Hepatocyte (in vitro differentiated cells): ENCODE data around the gene PAN3. TPM values are rescaled to one million over a fixed set of nuclear protein-coding genes. Genes with fewer than 3 reads are reported as not detected.

Experiments
- DNase-seq: peaks from one replicate; pipeline ENCODE4 v3.0.0-alpha.2; 2016; ENCODE audit warnings: low spot score
- H2AFZ ChIP-seq: fragments of 200-600 bp; sonication (generic); 2 replicates; pipeline ENCODE4 v1.6.0; 2016; ENCODE audit warnings: antibody characterized with exemption, mild to moderate bottlenecking
- H3K27ac ChIP-seq: fragments of 200-600 bp; sonication (generic); 2 replicates; pipeline ENCODE4 v1.5.1; 2016; ENCODE audit warnings: mild to moderate bottlenecking
- H3K27me3 ChIP-seq: fragments of 200-600 bp; sonication (generic); 2 replicates; pipeline ENCODE4 v1.6.1; 2016
- H3K36me3 ChIP-seq: fragments of 200-600 bp; sonication (generic); replicated peaks from 2 replicates; pipeline ENCODE4 v1.5.1; 2016; ENCODE audit warnings: low read depth; ENCODE audit not compliant: insufficient read depth
- H3K4me1 ChIP-seq: fragments of 200-600 bp; sonication (generic); 2 replicates; pipeline ENCODE4 v1.5.1; 2016; ENCODE audit warnings: mild to moderate bottlenecking, moderate library complexity; ENCODE audit not compliant: insufficient read depth
- H3K4me2 ChIP-seq: fragments of 200-600 bp; sonication (generic); 2 replicates; pipeline ENCODE4 v1.6.0; 2016
- H3K4me3 ChIP-seq: fragments of 200-600 bp; sonication (generic); 2 replicates; pipeline ENCODE4 v1.5.1; 2016; ENCODE audit warnings: mild to moderate bottlenecking
- H3K79me2 ChIP-seq: fragments of 200-600 bp; sonication (generic); 2 replicates; pipeline ENCODE4 v1.6.0; 2017; ENCODE audit warnings: mild to moderate bottlenecking
- H3K9me2 ChIP-seq: fragments of 200-600 bp; sonication (generic); replicated peaks from 2 replicates; pipeline ENCODE4 v1.6.0; 2017; ENCODE audit warnings: mild to moderate bottlenecking; ENCODE audit not compliant: insufficient read depth
- H3K9me3 ChIP-seq: fragments of 200-600 bp; sonication (generic); 2 replicates; pipeline ENCODE4 v1.5.1; 2016; ENCODE audit warnings: low read depth, mild to moderate bottlenecking
- H4K20me1 ChIP-seq: fragments of 200-600 bp; sonication (generic); 2 replicates; pipeline ENCODE4 v1.6.0; 2016; ENCODE audit warnings: mild to moderate bottlenecking; ENCODE audit not compliant: insufficient read depth, poor library complexity, severe bottlenecking
- EZH2 ChIP-seq: fragments of 200-600 bp; sonication (generic); IDR thresholded peaks from 2 replicates; pipeline ENCODE4 v1.6.1; 2016; ENCODE audit warnings: antibody characterized with exemption, mild to moderate bottlenecking, borderline replicate concordance
- EZH2phosphoT487 ChIP-seq: fragments of 200-600 bp; sonication (generic); IDR thresholded peaks from one replicate; pipeline ENCODE4 v1.6.1; 2018; ENCODE audit warnings: antibody characterized with exemption, mild to moderate bottlenecking, low read depth, moderate library complexity; ENCODE audit not compliant: unreplicated experiment, severe bottlenecking
- WGBS: methylation state at CpG from one replicate; pipeline ENCODE4 v1.1.6; 2016; ENCODE audit warnings: low lambda C conversion rate; ENCODE audit errors: missing lambda C conversion rate; 5-methylcytosine and 5-hydroxymethylcytosine counted together
- polyA plus RNA-seq: library from polyadenylated mRNA; unstranded; fragments of >200 nt; fragmentation: Nextera tagmentation; extraction: Ambion mirVana; gene quantifications from 2 replicates; pipeline ENCODE4 v1.2.1, GENCODE V29; 2016
- total RNA-seq: library from RNA; depleted of rRNA; stranded (reverse); fragments of >200 nt; gene quantifications from 2 replicates; pipeline ENCODE4 v1.2.3, GENCODE V29; 2014
- TF ChIP-seq, protein P1 (sequence below): fragments of 200-600 bp; sonication (generic); IDR thresholded peaks from 2 replicates; pipeline ENCODE4 v1.5.1; 2016; ENCODE audit warnings: antibody characterized with exemption, mild to moderate bottlenecking; ENCODE audit not compliant: poor library complexity

PAN3 gene
- total and polyA plus RNA-seq, 2 experiments from 2014 or later: 6.9 to 29.8 TPM

DNA sequence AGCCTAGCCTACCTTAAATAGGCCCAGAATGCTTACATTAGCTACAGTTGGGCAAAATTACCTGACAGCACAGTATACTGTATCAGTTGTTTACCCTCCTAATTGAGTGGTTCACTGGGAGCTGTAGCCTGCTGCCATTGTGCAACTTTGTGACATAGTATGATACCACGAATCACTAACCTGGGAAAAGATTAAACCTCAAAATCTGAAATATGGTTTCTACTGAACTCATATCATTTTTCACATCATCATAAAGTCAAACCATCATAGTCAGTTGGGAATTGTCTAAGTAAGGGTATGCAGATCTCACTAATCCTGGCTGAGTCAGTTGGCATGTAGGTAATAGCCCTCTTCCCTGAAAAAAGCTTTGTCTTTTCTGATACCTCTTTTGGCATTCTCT lies 9.2 kb downstream of the PAN3 start:
- no peak for DNase-seq
- Histone ChIP-seq H4K20me1 (peaks cover 71% of the 10 kb centered on the region), H3K4me1 (peaks cover 4% of the 10 kb centered on the region), H3K79me2 (peaks cover 100% of the 10 kb centered on the region), H3K27me3 (no peaks in the 10 kb centered on the region), H3K27ac (no peak overlapping the region), H2AFZ (no peak overlapping the region), H3K4me2 (no peak overlapping the region), H3K9me2 (no peaks in the 10 kb centered on the region), H3K9me3 (no peaks in the 10 kb centered on the region), H3K36me3 (no peaks in the 10 kb centered on the region), H3K4me3 (no peak overlapping the region)
- WGBS: 63% methylated on average over 1 of the region's 1 CpG
- TF ChIP-seq, protein P1, sequence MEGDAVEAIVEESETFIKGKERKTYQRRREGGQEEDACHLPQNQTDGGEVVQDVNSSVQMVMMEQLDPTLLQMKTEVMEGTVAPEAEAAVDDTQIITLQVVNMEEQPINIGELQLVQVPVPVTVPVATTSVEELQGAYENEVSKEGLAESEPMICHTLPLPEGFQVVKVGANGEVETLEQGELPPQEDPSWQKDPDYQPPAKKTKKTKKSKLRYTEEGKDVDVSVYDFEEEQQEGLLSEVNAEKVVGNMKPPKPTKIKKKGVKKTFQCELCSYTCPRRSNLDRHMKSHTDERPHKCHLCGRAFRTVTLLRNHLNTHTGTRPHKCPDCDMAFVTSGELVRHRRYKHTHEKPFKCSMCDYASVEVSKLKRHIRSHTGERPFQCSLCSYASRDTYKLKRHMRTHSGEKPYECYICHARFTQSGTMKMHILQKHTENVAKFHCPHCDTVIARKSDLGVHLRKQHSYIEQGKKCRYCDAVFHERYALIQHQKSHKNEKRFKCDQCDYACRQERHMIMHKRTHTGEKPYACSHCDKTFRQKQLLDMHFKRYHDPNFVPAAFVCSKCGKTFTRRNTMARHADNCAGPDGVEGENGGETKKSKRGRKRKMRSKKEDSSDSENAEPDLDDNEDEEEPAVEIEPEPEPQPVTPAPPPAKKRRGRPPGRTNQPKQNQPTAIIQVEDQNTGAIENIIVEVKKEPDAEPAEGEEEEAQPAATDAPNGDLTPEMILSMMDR: no peak
- TF ChIP-seq EZH2phosphoT487 (no peak), EZH2 (no peak)

DNA sequence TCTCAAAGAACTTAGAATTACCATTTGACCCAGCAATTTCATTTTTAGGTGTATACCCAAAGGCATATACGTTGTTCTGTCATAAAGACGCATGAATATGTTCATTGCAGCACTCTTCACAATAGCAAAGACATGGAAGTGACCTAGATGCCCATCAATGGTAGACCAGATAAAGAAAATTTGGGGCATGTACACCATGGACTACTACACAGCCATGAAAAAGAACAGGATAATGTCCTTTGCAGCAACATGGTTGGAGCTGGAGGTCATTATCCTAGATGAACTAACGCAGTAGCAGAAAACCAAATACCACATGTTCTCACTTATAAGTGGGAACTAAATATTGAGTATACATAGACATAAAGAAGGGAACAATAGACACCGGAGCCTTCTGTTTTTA lies 20.7 kb downstream of the PAN3 start:
- 100% methylated on average over 4 of the region's 4 CpGs for WGBS
- no peak for DNase-seq
- Histone ChIP-seq H2AFZ (no peak overlapping the region), H3K9me3 (no peaks in the 10 kb centered on the region), H3K27ac (no peak overlapping the region), H4K20me1 (peaks cover 36% of the 10 kb centered on the region), H3K36me3 (no peaks in the 10 kb centered on the region), H3K27me3 (no peaks in the 10 kb centered on the region), H3K4me3 (no peak overlapping the region), H3K4me2 (no peak overlapping the region), H3K4me1 (peaks cover 12% of the 10 kb centered on the region), H3K9me2 (no peaks in the 10 kb centered on the region), H3K79me2 (peaks cover 95% of the 10 kb centered on the region)
- TF ChIP-seq EZH2 (no peak), EZH2phosphoT487 (no peak)
- TF ChIP-seq, protein P1: no peak

DNA sequence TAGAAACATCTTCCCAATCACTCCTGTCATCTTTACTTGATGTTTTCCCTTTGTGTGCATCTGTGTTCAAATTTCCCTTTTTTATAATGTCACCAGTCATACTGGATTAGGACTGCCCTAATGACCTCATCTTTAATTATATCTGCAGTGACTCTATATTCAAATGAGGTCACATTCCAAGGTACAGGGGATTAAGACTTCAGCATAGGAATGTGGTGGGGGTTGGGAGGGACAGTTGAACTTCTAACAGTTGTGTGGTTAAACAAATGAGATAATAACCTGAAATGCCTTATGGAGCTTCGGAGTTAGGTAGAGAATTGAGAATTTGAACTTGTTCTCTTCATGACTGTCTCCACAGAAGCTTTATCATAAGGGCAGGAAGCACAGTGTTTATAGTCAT lies 23.0 kb downstream of the PAN3 start:
- Histone ChIP-seq H3K27ac (peak overlapping the region; percentile 18), H4K20me1 (peaks cover 43% of the 10 kb centered on the region), H3K4me3 (no peak overlapping the region), H3K27me3 (no peaks in the 10 kb centered on the region), H3K9me3 (no peaks in the 10 kb centered on the region), H3K36me3 (no peaks in the 10 kb centered on the region), H3K4me1 (peaks cover 16% of the 10 kb centered on the region), H3K79me2 (peaks cover 95% of the 10 kb centered on the region), H2AFZ (no peak overlapping the region), H3K9me2 (no peaks in the 10 kb centered on the region), H3K4me2 (peak overlapping the region; percentile 43)
- 15% methylated on average over 1 of the region's 1 CpG for WGBS
- peak; percentile 71 for DNase-seq
- TF ChIP-seq, protein P1: no peak
- TF ChIP-seq EZH2phosphoT487 (no peak), EZH2 (no peak)

DNA sequence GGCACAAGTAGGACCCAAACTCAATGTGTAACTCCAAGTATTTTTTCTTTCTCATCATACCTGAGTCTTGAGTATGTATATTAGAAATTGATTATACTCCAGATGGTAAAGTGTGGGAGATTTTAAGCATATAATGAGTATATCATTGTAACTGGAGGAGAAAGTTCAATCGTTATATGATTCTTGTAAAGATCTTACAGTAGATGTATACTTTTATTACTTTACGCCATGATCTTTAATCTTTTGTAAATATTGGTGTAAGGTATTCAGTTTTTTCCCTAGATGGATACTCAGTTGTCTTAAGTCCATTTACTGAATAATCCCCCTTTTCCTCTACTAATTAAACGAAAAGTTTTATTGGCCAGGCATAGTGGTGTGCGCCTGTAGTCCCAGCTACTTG lies 25.2 kb downstream of the PAN3 start:
- no peaks in the 10 kb centered on the region for H3K9me3 ChIP-seq
- no peak overlapping the region for H2AFZ ChIP-seq
- H3K9me2 ChIP-seq: no peaks in the 10 kb centered on the region
- peaks cover 58% of the 10 kb centered on the region for H4K20me1 ChIP-seq
- no peak for DNase-seq
- no peak overlapping the region for H3K4me2 ChIP-seq
- H3K27me3 ChIP-seq: no peaks in the 10 kb centered on the region
- H3K4me3 ChIP-seq: no peak overlapping the region
- 84% methylated on average over 4 of the region's 4 CpGs for WGBS
- peaks cover 17% of the 10 kb centered on the region for H3K4me1 ChIP-seq
- no peaks in the 10 kb centered on the region for H3K36me3 ChIP-seq
- TF ChIP-seq, protein P1: no peak
- TF ChIP-seq EZH2phosphoT487 (no peak), EZH2 (no peak)
- H3K79me2 ChIP-seq: peaks cover 96% of the 10 kb centered on the region
- H3K27ac ChIP-seq: no peak overlapping the region
